GM23338 (cell line): ENCODE results near the gene HSPBP1. TPM values are rescaled to one million over a fixed set of nuclear protein-coding genes. Genes with fewer than 3 reads are reported as not detected.

Source experiments
- ATAC-seq: fragments of 200-7000 bp; cut with Tn5 transposase; 3 replicates; pipeline ENCODE4 v1.9.1; 2020
- DNase-seq: peaks from one replicate; pipeline ENCODE4 v3.0.0-alpha.2; 2015; ENCODE audit warnings: low spot score
- H2AFZ ChIP-seq: fragments of 200-600 bp; sonication (generic); 2 replicates; pipeline ENCODE4 v1.8.0; 2016; ENCODE audit warnings: antibody characterized with exemption, mild to moderate bottlenecking, moderate library complexity
- H3F3A ChIP-seq: fragments of 200-600 bp; sonication (generic); replicated peaks from 2 replicates; pipeline ENCODE4 v1.8.0; 2017; ENCODE audit warnings: antibody characterized with exemption, mixed run types, low read depth
- H3K27ac ChIP-seq: fragments of 200-600 bp; sonication (generic); 2 replicates; pipeline ENCODE4 v1.6.1; 2016; ENCODE audit warnings: low read depth
- H3K27me3 ChIP-seq: fragments of 200-600 bp; sonication (generic); 2 replicates; pipeline ENCODE4 v1.8.0; 2016; ENCODE audit warnings: mild to moderate bottlenecking, mixed run types, moderate library complexity; ENCODE audit not compliant: insufficient read depth
- H3K36me3 ChIP-seq: fragments of 200-600 bp; sonication (generic); 2 replicates; pipeline ENCODE4 v1.8.0; 2016; ENCODE audit warnings: mild to moderate bottlenecking; ENCODE audit not compliant: insufficient read depth
- H3K4me1 ChIP-seq: fragments of 200-600 bp; sonication (generic); 2 replicates; pipeline ENCODE4 v1.8.0; 2016; ENCODE audit warnings: mild to moderate bottlenecking, moderate library complexity; ENCODE audit not compliant: insufficient read depth
- H3K4me2 ChIP-seq: fragments of 200-600 bp; sonication (generic); 2 replicates; pipeline ENCODE4 v1.7.1; 2017; ENCODE audit warnings: mixed run types
- H3K4me3 ChIP-seq: fragments of 200-600 bp; sonication (generic); 2 replicates; pipeline ENCODE4 v1.6.1; 2016; ENCODE audit warnings: mixed run types
- H3K79me2 ChIP-seq: fragments of 200-600 bp; sonication (generic); replicated peaks from 2 replicates; pipeline ENCODE4 v1.8.0; 2017; ENCODE audit warnings: mild to moderate bottlenecking; ENCODE audit not compliant: insufficient read depth
- H3K9me2 ChIP-seq: fragments of 200-600 bp; sonication (generic); 2 replicates; pipeline ENCODE4 v1.8.0; 2017; ENCODE audit not compliant: insufficient read depth
- H4K20me1 ChIP-seq: fragments of 200-600 bp; sonication (generic); replicated peaks from 2 replicates; pipeline ENCODE4 v1.8.0; 2017; ENCODE audit warnings: mild to moderate bottlenecking; ENCODE audit not compliant: insufficient read depth
- H3K27ac Mint-ChIP-seq: 2 replicates; pipeline ENCODE4 v1.8.0; 2020; ENCODE audit warnings: inconsistent platforms, mild to moderate bottlenecking, moderate library complexity, mixed read lengths
- H3K27me3 Mint-ChIP-seq: 3 replicates; pipeline ENCODE4 v1.8.0; 2022; ENCODE audit warnings: low read depth, mild to moderate bottlenecking, moderate library complexity, mixed read lengths, inconsistent platforms; ENCODE audit not compliant: insufficient read depth, poor library complexity
- H3K36me3 Mint-ChIP-seq: 3 replicates; pipeline ENCODE4 v1.8.0; 2021; ENCODE audit warnings: low read depth, mild to moderate bottlenecking, inconsistent platforms, moderate library complexity, mixed read lengths
- H3K4me1 Mint-ChIP-seq: 3 replicates; pipeline ENCODE4 v1.8.0; 2020; ENCODE audit warnings: mild to moderate bottlenecking, inconsistent platforms, mixed read lengths
- H3K4me3 Mint-ChIP-seq: 3 replicates; pipeline ENCODE4 v1.8.0; 2021; ENCODE audit warnings: moderate library complexity, mild to moderate bottlenecking, inconsistent platforms, mixed read lengths
- H3K9me3 Mint-ChIP-seq: 3 replicates; pipeline ENCODE4 v1.8.0; 2020; ENCODE audit warnings: moderate library complexity, mild to moderate bottlenecking, inconsistent platforms, mixed read lengths
- EZH2phosphoT487 ChIP-seq: fragments of 200-600 bp; sonication (generic); IDR thresholded peaks from one replicate; pipeline ENCODE4 v1.8.1; 2018; ENCODE audit warnings: antibody characterized with exemption; ENCODE audit not compliant: unreplicated experiment
- POLR2AphosphoS5 ChIP-seq: IDR thresholded peaks from 2 replicates; pipeline ENCODE4 v1.6.1; 2016; ENCODE audit warnings: antibody characterized with exemption, low read depth
- ZNF331 ChIP-seq: fragments of 250-450 bp; sonication (Bioruptor Pico); IDR thresholded peaks from 2 replicates; pipeline ENCODE4 v1.5.0; 2020; ENCODE audit warnings: low read depth, mild to moderate bottlenecking, moderate library complexity
- polyA plus RNA-seq: library from polyadenylated mRNA; unstranded; fragments of >200 nt; fragmentation: Nextera tagmentation; extraction: Ambion mirVana; gene quantifications from 2 replicates; pipeline ENCODE4 v1.2.1, GENCODE V29; 2016
- total RNA-seq: library from RNA; depleted of rRNA; stranded (reverse); fragments of >200 nt; shearing (Covaris generic); gene quantifications from 2 replicates; pipeline ENCODE4 v1.2.3, GENCODE V29; 2014
- TF ChIP-seq, protein P1 (sequence below): fragments of 250-450 bp; sonication (Bioruptor Pico); IDR thresholded peaks from 2 replicates; pipeline ENCODE4 v1.5.0; 2020; ENCODE audit warnings: mild to moderate bottlenecking, moderate library complexity
- TF ChIP-seq, protein P2 (sequence below): IDR thresholded peaks from one replicate; pipeline ENCODE4 v1.6.1; 2018; ENCODE audit warnings: antibody characterized with exemption; ENCODE audit not compliant: unreplicated experiment
- TF ChIP-seq, protein P3 (sequence below), 2 experiments: fragments of 200-600 bp in 1 of 2; sonication (generic) in 1 of 2; conservative IDR thresholded peaks; 2 replicates each; pipeline versions ENCODE4 v1.5.1 to v1.6.1; 2016 to 2017; ENCODE audit warnings: antibody characterized with exemption in 2 of 2, low read depth in 2 of 2, mild to moderate bottlenecking in 2 of 2, moderate library complexity in 1 of 2

Gene HSPBP1
- total and polyA plus RNA-seq, 2 experiments from 2014 or later, result 83.6 to 91.1 TPM

DNA sequence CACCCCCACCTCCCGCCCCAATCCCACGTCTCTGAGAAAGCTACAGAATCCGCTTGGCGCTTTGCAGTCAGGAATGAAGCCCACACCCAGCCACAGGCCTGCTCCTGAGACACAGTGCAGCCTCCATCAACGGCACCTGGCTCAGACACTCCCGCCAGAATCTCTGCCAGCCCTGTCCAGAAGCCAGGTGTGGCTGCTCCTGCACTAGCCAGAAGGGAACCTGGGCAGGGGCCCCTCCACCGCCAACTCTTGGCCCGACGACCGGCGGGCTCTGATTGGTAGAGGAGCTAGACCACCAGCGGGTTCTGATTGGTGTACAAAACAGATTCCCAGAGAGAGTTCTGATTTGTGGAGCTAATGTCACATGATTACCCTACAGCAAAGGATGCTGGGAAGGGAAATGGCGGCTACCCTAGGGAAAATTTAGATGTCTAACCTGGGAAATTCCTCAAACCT is 18.2 kb downstream of the HSPBP1 start:
- peaks cover 23% of the 10 kb centered on the region for H3K4me1 Mint-ChIP-seq
- no peak overlapping the region for H3K4me3 ChIP-seq
- no peaks in the 10 kb centered on the region for H3K36me3 ChIP-seq
- H3K27ac ChIP-seq, result no peak overlapping the region
- peaks cover 11% of the 10 kb centered on the region for H3K4me1 ChIP-seq
- H3K4me3 Mint-ChIP-seq, result no peak overlapping the region; the same call in 2 of the 3 replicates
- ATAC-seq, result no peak
- no peak overlapping the region for H3K4me2 ChIP-seq
- peaks cover 25% of the 10 kb centered on the region for H3F3A ChIP-seq
- no peak overlapping the region for H3K27ac Mint-ChIP-seq
- peaks cover 13% of the 10 kb centered on the region; the same call in 1 of the 2 replicates for H4K20me1 ChIP-seq
- H3K79me2 ChIP-seq, result peaks cover 18% of the 10 kb centered on the region
- peak; percentile 38; the same call in 1 of the 2 replicates for TF ChIP-seq POLR2AphosphoS5
- TF ChIP-seq, protein P1, sequence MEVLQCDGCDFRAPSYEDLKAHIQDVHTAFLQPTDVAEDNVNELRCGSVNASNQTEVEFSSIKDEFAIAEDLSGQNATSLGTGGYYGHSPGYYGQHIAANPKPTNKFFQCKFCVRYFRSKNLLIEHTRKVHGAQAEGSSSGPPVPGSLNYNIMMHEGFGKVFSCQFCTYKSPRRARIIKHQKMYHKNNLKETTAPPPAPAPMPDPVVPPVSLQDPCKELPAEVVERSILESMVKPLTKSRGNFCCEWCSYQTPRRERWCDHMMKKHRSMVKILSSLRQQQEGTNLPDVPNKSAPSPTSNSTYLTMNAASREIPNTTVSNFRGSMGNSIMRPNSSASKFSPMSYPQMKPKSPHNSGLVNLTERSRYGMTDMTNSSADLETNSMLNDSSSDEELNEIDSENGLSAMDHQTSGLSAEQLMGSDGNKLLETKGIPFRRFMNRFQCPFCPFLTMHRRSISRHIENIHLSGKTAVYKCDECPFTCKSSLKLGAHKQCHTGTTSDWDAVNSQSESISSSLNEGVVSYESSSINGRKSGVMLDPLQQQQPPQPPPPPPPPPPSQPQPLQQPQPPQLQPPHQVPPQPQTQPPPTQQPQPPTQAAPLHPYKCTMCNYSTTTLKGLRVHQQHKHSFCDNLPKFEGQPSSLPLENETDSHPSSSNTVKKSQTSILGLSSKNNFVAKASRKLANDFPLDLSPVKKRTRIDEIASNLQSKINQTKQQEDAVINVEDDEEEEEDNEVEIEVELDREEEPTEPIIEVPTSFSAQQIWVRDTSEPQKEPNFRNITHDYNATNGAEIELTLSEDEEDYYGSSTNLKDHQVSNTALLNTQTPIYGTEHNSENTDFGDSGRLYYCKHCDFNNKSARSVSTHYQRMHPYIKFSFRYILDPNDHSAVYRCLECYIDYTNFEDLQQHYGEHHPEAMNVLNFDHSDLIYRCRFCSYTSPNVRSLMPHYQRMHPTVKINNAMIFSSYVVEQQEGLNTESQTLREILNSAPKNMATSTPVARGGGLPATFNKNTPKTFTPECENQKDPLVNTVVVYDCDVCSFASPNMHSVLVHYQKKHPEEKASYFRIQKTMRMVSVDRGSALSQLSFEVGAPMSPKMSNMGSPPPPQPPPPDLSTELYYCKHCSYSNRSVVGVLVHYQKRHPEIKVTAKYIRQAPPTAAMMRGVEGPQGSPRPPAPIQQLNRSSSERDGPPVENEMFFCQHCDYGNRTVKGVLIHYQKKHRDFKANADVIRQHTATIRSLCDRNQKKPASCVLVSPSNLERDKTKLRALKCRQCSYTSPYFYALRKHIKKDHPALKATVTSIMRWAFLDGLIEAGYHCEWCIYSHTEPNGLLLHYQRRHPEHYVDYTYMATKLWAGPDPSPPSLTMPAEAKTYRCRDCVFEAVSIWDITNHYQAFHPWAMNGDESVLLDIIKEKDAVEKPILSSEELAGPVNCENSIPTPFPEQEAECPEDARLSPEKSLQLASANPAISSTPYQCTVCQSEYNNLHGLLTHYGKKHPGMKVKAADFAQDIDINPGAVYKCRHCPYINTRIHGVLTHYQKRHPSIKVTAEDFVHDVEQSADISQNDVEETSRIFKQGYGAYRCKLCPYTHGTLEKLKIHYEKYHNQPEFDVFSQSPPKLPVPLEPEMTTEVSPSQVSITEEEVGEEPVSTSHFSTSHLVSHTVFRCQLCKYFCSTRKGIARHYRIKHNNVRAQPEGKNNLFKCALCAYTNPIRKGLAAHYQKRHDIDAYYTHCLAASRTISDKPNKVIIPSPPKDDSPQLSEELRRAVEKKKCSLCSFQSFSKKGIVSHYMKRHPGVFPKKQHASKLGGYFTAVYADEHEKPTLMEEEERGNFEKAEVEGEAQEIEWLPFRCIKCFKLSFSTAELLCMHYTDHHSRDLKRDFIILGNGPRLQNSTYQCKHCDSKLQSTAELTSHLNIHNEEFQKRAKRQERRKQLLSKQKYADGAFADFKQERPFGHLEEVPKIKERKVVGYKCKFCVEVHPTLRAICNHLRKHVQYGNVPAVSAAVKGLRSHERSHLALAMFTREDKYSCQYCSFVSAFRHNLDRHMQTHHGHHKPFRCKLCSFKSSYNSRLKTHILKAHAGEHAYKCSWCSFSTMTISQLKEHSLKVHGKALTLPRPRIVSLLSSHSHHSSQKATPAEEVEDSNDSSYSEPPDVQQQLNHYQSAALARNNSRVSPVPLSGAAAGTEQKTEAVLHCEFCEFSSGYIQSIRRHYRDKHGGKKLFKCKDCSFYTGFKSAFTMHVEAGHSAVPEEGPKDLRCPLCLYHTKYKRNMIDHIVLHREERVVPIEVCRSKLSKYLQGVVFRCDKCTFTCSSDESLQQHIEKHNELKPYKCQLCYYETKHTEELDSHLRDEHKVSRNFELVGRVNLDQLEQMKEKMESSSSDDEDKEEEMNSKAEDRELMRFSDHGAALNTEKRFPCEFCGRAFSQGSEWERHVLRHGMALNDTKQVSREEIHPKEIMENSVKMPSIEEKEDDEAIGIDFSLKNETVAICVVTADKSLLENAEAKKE (CRISPR knock-in tag), result no peak
- peaks cover 6% of the 10 kb centered on the region for H3K9me3 Mint-ChIP-seq
- no peaks in the 10 kb centered on the region for H3K27me3 ChIP-seq
- peaks cover 12% of the 10 kb centered on the region for H3K27me3 Mint-ChIP-seq
- H2AFZ ChIP-seq, result no peak overlapping the region
- 0 out of 2 replicates have a peak, but pooled peaks cover 4% of the 10 kb centered on the region for H3K9me2 ChIP-seq
- H3K36me3 Mint-ChIP-seq, result peaks cover 10% of the 10 kb centered on the region
- DNase-seq, result peak; percentile 77

DNA sequence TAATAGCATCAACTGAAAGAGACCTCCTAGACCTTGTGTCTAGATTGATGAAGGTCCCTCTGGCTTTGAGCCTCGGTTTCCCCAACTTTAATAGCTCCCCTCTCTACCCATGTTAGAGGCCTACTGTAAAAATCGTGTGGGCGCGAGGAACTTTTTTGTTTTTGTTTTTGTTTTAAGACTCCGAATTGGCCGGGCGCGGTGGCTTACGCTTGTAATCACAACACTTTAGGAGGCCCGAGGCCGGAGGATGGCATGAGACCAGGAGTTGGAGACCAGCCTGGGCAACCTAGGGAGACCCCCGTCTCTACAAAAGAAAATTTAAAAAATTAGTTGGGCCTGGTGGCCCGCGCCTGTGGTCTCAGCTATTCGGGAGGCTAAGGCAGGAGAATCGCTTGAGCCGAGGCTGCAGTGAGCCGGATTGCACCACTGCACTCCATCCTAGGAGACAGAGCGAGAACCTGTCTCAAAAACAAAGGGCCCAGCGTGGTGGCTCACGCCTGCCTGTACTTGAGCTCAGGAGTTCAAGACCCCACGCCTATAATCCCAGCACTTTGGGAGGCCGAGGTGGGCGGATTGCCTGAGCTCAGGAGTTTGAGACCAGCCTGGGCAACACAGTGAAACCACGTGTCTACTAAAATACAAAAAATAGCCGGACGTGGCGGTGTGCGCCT is 20.2 kb downstream of the HSPBP1 start:
- no peaks in the 10 kb centered on the region; the same call in 2 of the 3 replicates for H3K9me3 Mint-ChIP-seq
- peak overlapping the region; percentile 98 for H3K4me2 ChIP-seq
- H3K27ac ChIP-seq, result peak overlapping the region; percentile 98
- no peaks in the 10 kb centered on the region for H3K27me3 ChIP-seq
- H3K36me3 Mint-ChIP-seq, result peaks cover 4% of the 10 kb centered on the region; the same call in 2 of the 3 replicates
- ATAC-seq, result peak; percentile 5
- H3K4me1 Mint-ChIP-seq, result peaks cover 44% of the 10 kb centered on the region
- peaks cover 32% of the 10 kb centered on the region for H4K20me1 ChIP-seq
- peaks cover 35% of the 10 kb centered on the region for H3K79me2 ChIP-seq
- peak overlapping the region; percentile 90 for H3K4me3 ChIP-seq
- 0 out of 2 replicates have a peak, but pooled peaks cover 4% of the 10 kb centered on the region for H3K9me2 ChIP-seq
- DNase-seq, result peak; percentile 35
- H3K4me1 ChIP-seq, result peaks cover 17% of the 10 kb centered on the region
- peaks cover 25% of the 10 kb centered on the region for H3F3A ChIP-seq
- peaks cover 12% of the 10 kb centered on the region for H3K27me3 Mint-ChIP-seq
- peak overlapping the region; percentile 96 for H3K27ac Mint-ChIP-seq
- H3K36me3 ChIP-seq, result no peaks in the 10 kb centered on the region
- peak overlapping the region; percentile 88; the same call in 1 of the 2 replicates for H2AFZ ChIP-seq
- H3K4me3 Mint-ChIP-seq, result peak overlapping the region; percentile 80
- no peak for TF ChIP-seq POLR2AphosphoS5
- TF ChIP-seq EZH2phosphoT487, result no peak
- TF ChIP-seq, protein P2, sequence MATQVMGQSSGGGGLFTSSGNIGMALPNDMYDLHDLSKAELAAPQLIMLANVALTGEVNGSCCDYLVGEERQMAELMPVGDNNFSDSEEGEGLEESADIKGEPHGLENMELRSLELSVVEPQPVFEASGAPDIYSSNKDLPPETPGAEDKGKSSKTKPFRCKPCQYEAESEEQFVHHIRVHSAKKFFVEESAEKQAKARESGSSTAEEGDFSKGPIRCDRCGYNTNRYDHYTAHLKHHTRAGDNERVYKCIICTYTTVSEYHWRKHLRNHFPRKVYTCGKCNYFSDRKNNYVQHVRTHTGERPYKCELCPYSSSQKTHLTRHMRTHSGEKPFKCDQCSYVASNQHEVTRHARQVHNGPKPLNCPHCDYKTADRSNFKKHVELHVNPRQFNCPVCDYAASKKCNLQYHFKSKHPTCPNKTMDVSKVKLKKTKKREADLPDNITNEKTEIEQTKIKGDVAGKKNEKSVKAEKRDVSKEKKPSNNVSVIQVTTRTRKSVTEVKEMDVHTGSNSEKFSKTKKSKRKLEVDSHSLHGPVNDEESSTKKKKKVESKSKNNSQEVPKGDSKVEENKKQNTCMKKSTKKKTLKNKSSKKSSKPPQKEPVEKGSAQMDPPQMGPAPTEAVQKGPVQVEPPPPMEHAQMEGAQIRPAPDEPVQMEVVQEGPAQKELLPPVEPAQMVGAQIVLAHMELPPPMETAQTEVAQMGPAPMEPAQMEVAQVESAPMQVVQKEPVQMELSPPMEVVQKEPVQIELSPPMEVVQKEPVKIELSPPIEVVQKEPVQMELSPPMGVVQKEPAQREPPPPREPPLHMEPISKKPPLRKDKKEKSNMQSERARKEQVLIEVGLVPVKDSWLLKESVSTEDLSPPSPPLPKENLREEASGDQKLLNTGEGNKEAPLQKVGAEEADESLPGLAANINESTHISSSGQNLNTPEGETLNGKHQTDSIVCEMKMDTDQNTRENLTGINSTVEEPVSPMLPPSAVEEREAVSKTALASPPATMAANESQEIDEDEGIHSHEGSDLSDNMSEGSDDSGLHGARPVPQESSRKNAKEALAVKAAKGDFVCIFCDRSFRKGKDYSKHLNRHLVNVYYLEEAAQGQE, result no peak
- no peak for TF ChIP-seq ZNF331 (CRISPR knock-in tag)
- TF ChIP-seq, protein P3, sequence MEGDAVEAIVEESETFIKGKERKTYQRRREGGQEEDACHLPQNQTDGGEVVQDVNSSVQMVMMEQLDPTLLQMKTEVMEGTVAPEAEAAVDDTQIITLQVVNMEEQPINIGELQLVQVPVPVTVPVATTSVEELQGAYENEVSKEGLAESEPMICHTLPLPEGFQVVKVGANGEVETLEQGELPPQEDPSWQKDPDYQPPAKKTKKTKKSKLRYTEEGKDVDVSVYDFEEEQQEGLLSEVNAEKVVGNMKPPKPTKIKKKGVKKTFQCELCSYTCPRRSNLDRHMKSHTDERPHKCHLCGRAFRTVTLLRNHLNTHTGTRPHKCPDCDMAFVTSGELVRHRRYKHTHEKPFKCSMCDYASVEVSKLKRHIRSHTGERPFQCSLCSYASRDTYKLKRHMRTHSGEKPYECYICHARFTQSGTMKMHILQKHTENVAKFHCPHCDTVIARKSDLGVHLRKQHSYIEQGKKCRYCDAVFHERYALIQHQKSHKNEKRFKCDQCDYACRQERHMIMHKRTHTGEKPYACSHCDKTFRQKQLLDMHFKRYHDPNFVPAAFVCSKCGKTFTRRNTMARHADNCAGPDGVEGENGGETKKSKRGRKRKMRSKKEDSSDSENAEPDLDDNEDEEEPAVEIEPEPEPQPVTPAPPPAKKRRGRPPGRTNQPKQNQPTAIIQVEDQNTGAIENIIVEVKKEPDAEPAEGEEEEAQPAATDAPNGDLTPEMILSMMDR (conservative IDR thresholded peaks at IDR 0.05; ENCODE audit: low read depth in 2 of 2), result no peak
